NT2/D1 (cell line): ENCODE results near the gene HERC3.

Experiments
- SUZ12 ChIP-seq: IDR thresholded peaks from 2 replicates; pipeline ENCODE4 v1.6.1; 2011; ENCODE audit not compliant: insufficient read length, insufficient read depth; ENCODE audit errors: extremely low read depth
- YY1 ChIP-seq: IDR thresholded peaks from 2 replicates; pipeline ENCODE4 v1.6.1; 2011; ENCODE audit not compliant: insufficient read length, insufficient read depth
- ZNF274 ChIP-seq: IDR thresholded peaks from 2 replicates; pipeline ENCODE4 v1.6.1; 2011; ENCODE audit warnings: mild to moderate bottlenecking, low read depth, low read length

- no peak for TF ChIP-seq ZNF274
- no peak for TF ChIP-seq YY1
- no peak for TF ChIP-seq SUZ12
Measured at GRCh38 chr4:88681209-88681608, 88.9 kb downstream of the HERC3 start.
